ENCODE results near the gene PTOV1.

The PTOV1 gene

DNA sequence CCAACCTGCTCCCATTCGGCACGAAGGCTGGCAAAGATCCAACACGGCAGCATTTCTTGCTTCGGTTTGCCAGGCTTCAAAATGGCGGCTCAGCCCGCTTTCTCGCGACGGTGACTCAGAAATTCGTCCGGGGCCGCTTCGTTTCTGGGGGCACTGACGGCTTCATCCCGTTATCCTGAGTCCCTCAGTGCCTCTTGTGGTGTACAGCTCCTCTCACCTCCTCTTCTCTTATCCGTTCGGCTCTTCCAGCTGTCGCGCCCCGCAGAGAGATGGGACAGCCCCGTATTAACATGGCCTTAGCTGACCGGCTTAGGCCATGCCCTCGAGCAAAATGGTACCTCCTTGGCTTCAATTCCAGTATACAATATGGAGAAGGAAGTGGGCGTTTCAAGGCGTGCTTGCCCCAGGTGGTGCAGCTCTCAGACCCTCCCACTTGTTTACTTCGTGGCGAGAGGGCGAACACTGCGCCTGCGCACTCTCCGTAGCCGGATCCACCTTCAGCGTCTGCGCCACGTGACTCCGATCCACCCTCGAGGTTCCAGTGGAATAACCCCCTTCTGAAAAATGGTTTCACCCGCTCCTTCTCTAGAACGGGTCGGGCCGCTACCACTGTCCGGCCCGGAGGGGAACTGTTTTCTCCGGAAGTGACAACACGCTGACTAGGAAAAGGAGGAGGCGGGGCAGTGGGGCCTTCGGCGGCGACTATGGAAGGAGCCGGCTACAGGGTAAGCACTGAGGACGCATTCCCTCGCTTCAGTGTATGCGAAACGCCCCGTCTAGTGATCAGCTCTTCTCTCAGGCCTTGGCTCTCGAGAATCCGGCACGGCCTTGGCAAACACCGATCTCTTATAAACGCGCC, 26.3 kb downstream of the PTOV1 start, which contains the start of the genes AKT1S1 and TBC1D17:
Gene AKT1S1 (minus strand): TSS at position 336 of the 859 bp plus-strand sequence. CDS start 4,060 bp downstream, outside the sequence.
Gene TBC1D17 (plus strand): TSS at position 683 of the 859 bp plus-strand sequence. CDS start 22 bp downstream, at position 705.
- DNase-seq: peak; percentile 95

DNA sequence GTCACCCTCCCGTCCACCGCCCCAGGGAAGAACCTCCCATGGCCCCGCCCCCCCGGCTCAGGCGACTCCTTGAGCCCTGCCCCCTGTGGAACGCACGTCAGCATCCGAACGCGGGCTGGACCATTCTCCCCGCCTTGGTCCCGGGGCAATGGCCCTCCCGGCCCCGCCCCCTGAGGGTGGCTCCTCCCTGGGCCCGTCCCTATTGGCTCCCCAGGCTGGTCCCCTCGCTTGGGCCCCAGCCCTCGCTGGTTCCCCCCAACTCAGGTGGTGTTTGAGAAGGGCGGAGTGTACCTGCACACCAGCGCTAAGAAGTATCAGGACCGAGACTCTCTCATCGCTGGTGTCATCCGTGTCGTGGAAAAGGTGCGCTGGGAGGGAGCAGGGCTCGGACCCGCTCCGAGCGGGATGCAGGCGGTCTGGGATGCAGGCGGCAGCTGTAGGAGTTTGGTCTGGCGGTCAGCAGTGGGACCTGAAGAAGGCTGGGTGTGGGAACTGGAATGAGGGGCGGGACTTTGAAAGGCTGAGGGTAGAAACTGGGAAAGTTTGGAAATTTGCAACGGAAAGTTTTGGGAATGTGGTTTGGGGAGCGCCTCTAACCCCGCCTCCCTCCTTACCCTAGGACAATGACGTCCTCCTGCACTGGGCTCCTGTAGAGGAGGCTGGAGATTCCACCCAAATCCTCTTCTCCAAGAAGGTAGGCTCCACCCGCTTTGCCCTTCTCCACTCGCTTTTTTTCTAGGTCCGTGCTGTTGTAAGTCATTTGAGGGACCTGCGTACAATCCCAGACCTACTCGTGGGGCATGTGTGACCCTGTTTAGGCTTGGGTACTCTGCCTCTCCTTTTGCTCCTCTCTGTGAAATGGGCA, 27.2 kb downstream of the PTOV1 start:
- DNase-seq: peak; percentile 96

DNA sequence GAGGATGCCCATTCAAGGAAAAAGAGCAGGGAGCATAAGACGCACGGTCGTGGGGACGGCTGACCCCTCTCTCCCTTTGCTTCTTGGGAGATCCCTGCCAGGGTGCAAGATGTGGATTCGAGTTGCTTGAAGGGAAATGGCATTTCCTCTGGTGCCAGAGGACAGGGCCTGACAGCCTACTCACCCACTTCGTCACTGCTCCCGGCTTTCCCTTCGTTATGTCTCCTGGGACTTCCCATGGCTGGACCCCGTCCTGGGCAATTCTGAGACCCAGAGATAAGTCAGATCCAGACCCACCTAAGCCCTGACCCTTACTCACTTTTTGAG, 27.7 kb downstream of the PTOV1 start:
- no peak for DNase-seq

DNA sequence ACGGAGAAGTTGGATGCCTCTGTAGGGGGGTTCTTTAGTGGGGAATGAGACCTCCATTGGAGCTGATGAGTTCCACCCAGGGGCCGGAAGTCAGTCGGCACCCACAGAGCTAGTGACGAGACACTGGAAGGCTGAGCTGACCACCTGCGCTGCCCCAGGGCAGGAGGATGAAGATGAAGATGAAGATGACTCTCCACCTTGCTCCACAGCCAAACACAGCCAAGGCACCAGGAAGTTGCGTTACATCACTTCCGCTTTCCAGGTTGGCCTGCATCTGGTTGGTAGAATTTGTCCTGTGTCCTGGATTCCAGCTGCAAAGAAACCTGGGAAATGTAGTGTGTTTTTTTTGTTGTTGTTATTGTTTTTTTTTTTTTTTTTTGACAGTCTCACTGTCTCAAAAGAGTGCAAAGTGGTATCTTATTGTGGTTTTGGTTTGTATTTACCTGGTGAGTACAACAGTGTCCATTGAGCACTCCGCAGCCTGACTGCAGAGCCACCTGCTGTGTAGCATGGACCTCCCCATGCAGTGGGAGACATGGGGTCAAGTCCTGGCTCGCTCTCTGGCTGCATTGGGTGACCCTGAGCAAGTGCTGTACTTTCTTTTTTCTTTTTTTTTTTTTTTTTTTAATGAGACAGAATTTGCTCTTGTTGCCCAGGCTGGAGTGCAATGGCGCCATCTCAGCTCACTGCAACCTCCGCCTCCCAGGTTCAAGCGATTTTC, 28.4 kb downstream of the PTOV1 start:
- no peak for DNase-seq

DNA sequence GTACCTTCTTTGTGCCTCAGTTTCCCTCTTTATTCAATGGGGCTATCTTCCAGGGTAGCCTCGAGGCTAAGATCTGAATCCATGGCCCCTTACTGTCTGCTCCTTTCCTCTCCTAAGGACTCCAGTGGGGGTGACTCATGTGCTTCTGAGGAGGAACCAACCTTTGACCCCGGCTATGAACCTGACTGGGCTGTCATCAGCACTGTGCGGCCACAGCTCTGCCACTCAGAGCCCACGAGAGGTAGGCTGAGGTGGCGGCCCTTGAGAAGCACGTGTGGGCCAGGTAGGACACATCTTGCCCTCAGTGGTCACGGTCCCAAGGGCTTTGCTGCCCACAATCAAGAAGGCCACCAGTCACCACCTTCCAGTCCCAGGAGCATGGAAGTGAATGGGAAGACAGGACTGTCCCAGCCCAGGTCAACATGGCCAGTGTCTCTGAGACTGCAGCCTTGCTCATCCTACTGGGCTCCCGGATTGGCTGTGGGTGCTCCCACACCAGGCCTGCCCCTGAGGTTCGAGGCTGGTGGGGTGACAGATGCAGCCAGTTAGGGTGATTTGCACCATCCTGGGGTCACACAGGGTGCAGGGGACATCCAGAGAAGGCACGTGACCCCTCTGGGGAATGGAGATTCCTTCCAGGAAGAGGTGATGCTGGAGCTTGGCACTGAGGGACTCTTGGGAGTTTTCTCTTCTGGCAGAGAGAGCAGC, 29.4 kb downstream of the PTOV1 start:
- no peak for DNase-seq

DNA sequence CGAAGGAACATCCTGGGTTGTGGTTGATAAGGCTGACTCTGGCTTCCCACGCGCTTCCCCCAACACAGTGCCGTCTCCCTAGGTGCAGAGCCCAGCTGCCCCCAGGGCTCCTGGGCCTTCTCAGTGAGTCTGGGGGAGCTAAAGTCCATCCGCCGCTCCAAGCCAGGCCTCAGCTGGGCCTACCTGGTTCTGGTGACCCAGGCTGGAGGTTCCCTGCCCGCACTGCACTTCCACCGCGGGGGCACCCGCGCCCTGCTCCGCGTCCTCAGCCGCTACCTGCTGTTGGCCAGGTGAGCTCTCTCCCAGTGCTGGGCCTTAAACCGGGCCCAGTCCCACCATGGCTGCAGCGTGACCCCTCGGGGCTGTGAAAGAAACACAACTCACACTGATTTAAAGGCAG, 30.2 kb downstream of the PTOV1 start:
- no peak for DNase-seq

DNA sequence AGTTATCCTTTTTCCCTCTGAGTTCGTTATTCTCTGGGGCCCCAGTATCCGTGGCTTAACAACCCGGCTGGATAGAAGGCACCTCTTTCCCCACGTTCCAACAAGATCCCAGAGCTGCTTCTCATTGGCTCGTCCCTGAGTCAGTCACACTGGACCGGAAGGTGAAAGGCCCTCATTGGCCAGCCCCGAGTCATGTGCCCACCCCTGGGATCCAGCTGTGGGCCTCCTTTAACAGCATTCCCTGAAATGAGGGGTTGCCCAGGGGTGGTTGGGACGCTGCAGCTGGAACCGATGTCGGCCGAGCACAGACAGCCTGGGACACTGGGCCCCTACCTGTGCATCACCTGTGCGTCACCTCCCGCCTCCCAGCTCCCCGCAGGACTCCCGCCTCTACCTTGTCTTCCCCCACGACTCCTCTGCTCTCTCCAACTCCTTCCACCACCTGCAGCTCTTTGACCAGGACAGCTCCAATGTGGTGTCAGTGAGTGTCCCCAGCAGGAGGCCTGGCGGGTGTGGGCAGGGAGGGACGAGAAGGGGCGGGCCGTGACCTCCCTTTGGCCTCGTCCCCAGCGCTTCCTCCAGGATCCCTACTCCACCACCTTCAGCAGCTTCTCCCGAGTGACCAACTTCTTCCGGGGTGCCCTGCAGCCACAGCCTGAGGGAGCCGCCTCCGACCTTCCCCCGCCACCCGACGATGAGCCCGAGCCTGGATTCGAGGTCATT, 30.9 kb downstream of the PTOV1 start:
- no peak for DNase-seq

DNA sequence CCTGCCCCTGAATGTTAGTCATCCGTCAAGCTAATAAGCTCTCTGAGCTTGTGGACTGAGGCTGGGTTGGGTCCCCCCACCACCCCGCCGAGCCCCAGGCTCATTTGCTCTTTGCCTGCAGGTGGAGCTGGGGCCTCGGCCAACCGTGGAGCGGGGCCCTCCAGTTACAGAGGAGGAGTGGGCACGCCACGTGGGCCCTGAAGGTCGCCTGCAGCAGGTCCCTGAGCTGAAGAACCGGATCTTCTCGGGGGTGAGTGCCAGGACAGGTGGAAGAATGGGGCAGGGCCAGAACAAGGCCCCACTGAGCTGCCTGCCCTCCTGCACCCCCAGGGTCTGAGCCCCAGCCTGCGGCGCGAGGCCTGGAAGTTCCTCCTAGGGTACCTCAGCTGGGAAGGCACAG, 31.7 kb downstream of the PTOV1 start:
- no peak for DNase-seq

DNA sequence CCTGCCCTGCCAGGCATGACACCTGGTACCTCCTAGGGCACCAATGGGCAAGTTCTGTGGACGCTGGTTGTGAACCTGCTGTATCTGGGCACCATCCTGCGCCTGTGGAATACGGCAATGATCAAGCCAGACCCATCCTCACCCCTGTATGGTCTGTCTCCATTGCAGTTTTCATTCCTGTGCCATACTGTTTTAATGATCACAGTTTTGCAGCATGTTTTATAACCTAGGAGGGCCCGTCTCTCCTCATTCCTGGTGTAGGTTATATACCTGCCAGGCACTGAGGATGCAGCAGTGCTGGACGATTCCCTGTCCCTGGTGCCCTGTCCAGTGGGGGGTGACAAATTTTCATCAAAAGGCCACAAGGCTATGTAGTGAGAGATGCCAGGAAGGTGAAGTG, 32.1 kb downstream of the PTOV1 start:
- no peak for DNase-seq

DNA sequence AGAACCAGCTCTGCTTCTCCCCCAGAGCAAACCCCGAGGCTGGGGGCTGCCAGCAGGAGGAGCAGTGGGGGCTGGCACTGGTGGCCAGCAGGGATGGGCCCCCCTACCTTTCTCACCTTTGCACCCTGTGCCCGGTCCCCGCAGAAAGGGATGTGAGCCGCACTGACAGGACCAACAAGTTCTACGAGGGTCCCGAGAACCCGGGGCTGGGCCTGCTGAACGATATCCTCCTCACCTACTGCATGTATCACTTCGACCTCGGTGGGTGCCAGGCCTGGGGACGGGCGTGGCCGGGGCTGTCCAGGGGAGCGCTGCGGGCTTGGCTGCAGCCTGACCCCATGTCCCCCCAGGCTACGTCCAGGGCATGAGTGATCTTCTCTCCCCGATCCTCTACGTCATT, 33.1 kb downstream of the PTOV1 start:
- DNase-seq: no peak

DNA sequence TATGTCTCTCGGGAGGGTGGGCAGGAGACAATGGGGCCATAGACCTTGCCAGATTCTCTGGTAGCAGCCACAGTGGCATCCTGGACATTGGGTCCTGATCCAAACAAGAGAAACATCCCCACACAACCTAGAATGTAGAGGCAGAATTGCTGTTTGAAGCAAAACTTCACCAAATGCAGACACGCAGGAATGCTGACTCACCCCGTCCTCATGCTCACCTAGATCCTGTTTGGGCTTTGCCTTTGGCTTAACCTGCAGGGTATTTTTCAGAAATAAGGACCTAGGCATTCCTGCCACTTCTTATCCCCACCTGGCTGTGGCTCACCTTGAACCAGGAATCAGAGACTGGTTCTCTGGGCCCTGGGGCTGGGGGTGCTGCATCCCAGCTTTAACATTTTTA, 33.8 kb downstream of the PTOV1 start:
- DNase-seq: no peak

DNA sequence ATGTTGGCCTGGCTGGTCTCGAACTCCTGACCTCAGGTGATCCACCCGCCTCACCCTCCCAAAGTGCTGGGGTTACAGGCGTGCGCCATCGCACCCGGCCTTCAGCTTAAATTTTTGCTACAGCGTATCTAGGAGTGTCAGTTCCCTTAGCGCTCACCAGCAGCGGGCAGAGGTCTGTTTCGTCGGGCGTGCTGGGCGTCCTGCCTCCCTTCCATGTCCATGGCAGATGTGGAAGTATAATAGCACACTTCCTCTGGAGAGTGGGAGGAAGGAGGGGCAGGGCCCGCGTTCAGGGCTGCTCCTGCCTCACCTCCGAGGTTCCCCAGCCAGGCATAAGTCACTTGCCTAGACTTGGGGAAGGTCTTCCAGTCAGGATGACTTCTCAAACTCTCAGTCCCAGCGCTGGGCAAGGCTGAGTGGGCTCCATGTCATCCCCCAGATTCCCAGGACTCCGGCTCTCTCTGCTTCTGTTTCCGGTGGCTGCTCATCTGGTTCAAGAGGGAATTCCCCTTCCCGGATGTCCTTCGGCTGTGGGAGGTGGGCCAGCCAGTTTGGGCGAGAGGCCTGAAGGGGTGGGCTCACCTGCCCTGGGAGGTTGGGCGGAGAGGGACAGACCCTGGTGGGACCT, 36.2 kb downstream of the PTOV1 start:
- DNase-seq: no peak

DNA sequence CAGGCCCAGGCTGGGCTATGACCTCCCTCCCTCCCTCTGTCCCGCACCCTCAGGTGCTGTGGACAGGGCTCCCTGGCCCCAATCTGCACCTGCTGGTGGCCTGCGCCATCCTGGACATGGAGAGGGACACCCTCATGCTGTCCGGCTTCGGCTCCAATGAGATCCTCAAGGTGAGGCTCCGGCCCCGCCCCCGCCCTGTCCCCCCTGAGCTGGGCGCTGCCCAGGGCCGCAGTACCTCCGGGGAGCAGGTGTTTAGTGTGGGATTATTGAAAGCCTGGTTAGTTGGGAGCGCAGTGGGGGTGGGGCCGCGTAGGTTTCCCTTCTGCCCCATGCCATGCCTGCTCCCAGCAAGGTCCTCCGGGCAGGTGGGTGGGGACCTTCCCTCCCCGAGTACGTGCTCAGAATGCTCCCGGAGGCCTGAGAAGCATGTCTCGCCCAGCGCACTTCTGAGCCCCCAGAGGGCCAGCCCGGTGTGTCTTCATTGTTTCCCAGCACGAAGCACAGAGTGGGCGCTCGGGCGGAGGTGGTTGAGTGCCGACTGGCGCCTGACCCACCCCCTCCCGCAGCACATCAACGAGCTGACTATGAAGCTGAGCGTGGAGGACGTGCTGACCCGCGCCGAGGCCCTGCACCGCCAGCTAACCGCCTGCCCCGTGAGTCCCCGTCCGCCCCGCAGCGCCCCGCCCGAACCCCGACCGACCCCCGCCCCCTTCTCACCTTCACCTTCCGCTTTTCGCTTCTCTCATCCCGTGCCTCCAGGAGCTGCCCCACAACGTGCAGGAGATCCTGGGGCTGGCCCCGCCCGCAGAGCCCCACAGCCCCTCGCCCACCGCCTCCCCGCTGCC, 36.9 kb downstream of the PTOV1 start:
- no peak for DNase-seq

DNA sequence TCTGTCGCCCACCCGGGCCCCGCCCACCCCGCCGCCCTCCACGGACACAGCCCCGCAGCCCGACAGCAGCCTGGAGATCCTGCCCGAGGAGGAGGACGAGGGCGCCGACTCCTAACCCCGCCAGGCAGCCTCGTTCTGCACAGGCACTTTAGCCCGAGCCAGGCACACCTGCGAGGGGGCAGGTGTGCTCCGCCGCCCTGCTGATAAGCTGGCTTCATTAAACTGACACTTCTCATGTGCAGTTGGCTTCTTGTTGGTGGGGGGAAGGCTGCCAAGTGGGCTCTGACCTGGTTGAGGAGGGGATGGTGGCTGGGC, 37.5 kb downstream of the PTOV1 start:
- DNase-seq: no peak

DNA sequence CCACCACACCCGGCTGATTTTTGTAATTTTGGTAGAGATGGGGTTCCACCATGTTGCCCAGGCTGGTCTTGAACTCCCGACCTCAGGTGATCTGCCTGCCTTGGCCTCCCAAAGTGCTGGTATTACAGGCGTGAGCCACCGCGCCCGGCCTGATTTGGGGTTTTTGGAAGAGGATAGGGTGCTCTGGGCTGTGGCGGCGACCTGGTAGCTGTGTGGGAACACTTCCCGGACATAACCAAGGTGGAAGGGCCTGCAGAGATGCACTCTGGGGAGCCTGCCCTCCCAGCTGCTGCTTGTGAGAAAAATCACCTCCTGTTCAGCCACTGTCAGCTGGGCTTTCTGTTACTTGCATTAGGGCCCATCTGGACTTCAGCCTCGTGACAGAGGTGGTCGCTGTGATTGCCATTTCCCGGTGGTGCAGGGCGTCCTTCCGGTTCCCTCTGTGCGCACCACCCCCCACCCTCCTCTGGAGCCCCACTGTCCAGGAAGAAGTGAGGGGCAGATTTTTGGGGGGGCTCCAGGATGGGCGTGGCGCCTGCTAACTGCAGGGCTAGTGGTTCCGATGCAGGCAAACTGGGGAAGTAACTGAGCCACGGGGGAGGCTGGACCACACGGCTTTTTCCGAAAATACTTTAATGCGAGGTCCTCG, 38.2 kb downstream of the PTOV1 start:
- DNase-seq: no peak

DNA sequence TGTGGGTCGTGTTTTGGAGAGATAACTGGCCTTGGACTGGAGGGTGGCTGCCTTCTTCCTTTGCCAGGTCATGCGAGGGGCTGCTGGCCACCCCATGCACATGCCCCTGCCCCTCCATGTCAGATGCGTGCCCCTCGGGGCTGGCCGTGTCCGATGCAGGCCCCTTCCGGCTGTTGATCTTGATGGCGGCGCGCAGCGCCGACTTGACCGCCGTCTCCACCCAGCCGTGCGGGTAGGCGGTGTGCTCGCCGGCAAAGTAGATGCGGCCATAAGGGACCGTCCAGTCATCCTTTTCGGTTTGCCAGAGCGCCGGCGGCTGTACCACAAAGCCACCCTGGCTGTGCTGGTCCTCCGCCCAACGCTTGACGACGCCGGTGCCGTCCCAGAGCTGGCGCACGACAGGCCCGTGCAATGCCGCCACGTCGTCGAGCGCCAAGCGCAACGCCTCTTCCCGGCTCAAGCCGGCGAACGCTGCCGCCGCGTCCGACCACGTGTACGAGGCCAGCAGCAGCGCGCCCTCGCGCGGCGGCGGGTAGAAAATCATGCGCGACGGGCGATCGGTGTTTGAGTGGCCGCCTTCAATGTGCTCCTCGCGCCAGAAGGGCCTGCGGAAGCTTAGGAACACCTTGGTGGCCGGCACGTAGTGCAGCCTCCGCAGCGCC, 38.9 kb downstream of the PTOV1 start:
- peak; percentile 63 for DNase-seq

DNA sequence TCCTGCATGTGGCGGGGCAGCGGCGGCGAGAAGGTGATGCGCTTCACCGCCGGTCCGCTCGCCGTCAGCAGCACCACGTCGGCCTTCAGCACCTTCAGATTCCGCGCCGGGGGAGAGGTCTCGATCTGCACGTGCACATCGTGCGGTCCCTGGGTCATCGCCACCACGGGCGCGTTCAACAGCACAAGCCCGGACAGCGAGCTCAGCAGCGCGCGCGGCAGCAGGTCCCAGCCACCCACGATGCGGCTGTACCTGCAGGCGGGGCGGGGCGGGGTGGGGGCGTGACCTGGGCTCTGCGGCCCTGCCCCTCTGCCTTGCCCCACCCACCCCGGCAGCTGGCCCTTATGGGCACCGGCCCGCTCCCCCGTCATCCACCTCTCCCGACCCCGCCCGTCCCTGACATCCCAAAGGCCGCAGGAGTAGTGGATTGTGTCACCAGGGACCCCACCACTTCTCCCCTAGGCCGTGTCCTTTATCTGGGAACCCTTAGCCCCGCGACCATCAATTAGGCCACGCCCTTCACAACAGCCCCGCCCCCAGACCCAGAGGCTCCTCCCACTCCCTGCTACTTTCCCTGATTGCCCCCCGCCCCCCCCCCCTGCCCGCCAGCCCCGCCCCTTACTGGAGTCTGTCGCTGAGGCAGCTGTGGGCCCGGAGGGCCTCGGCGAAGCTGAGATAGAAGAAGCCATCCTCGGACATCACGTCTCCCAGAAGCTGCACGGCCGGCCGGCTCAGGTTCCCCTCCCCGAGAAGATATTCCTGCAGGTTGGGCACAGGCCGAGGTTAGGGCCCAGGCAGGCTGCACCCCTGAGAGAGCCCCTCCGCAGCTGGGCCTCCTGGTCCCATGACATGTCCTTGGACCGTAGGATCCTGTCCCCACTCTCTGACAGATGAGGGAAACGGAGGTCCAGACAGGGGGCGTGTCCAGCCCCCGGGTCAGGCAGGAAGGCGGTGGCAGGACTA, 39.7 kb downstream of the PTOV1 start:
- DNase-seq: peak; percentile 64

DNA sequence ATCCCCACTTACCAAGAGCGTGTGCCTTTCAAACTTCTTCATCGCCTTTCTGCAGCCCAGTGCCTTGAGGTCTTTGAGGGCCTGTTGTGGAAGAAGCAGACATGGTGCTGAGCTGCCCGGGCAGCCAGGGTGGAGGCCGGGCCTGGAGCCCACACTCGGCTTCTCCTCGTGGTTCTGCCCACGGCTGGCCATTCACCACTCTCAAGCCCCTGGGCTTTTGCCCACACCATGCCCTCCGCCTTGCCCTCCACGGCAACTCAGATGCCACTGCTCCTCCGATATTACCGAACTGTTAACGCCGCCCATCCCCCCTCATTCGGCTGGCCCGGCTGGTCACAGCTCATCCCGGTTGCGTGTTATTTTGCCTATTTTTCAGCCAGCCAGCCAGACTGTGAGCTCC, 40.4 kb downstream of the PTOV1 start:
- no peak for DNase-seq

Measured in activated T-cell treated with anti-CD3 and anti-CD28 coated beads for 4 hours (primary cell).